ENCODE measurements around the gene ZC3HAV1. TPM values are rescaled to one million over a fixed set of nuclear protein-coding genes. Genes with fewer than 3 reads are reported as not detected.

The ZC3HAV1 gene
- total and polyA plus RNA-seq, 2 of the 13 experiments (the other 11 are each of a cell fraction or from before 2014, with no cell fraction given) = 12.7 to 23.7 TPM

DNA sequence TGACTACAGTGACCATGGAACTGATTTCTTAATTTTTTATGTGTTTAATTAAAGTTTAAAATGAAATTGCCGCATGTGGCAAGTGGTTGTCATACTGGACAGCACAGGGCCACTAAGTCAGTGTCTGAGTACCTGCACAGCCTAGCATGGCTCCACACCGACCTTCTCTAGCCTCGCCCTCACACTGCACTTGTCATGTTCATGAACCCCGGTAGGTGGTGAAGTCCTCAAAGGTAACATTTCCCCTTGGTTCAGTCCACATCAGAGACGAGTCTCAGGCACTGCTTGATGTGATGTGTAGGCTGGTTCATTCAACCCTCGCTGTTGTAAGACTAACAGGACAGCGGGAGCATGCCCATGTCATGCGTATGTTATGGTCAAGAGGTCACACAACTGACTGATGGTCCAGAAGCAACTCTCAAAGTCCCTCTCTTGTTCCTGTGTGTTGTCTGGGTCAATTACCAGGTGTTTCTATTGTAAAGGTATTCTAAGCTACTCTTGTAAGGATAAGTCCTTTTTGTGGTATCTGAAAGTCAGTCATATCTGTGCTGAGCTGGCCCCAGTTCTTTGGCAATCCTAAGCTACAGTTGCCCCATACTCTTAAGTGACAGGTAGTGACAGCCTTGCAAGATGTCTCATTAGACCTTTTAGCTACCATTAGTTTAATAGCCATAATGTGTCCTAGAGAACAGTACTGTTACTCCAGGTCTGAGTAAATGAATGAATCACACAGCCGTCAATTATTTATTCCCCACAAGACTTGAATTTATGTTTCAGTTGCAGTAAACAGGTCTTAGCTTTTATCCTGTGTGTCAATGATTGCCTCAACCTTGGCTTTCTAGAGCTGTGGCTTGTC, 40.7 kb downstream of the ZC3HAV1 start:
- WGBS (ENCODE audit: low lambda C conversion rate) = 96% methylated on average over 7 of the region's 9 CpGs
- H3K4me3 ChIP-seq (replicated peaks in 1 of 3; ENCODE audit: insufficient read depth in 1 of 3, low read depth in 2 of 3, low read length in 3 of 3) = no peak overlapping the region
- no peak for FAIRE-seq
- H3K36me3 ChIP-seq (replicated peaks in 1 of 2; ENCODE audit: control insufficient read depth in 1 of 2, insufficient read depth in 2 of 2, low read length in 2 of 2) = peaks cover 22 to 69% of the 10 kb centered on the region in 2 experiments
- no peak overlapping the region for H3K4me2 ChIP-seq (ENCODE audit: low read depth, low read length)
- H3K9me3 ChIP-seq (ENCODE audit: low read length) = no peaks in the 10 kb centered on the region
- ChIA-PET POLR2A (no interaction called here), CTCF (ENCODE audit: low intra/inter-chr PET ratio, low total read pairs) (no interaction called here)
- BruUV-seq (replicated peaks) = no TSS peak
- H2AFZ ChIP-seq (ENCODE audit: low read length) = no peak overlapping the region
- in situ Hi-C loops (cut with HindIII; ENCODE audit: extremely low pct_ligation_motif_present, low pct_unique_long_range_greater_than_20kb) (no loop called here), intact Hi-C loops (cut with micrococcal nuclease; ENCODE audit: unreplicated experiment) (no loop called here)
- peak; percentile 39; the same call in 2 of the 3 replicates for ATAC-seq
- H3K27me3 ChIP-seq (ENCODE audit: control insufficient read depth in 1 of 2, insufficient read depth in 2 of 2, low read length in 2 of 2) = no peaks in the 10 kb centered on the region
- H3K27ac ChIP-seq (ENCODE audit: extremely low read length, insufficient read depth, low read length) = no peak overlapping the region
- no peaks in the 10 kb centered on the region for H3K79me2 ChIP-seq (ENCODE audit: insufficient read depth, low read length)
- no peak for DNase-seq (ENCODE audit: low spot score)
- no peaks in the 10 kb centered on the region for H4K20me1 ChIP-seq (ENCODE audit: insufficient read depth, low read length)
- H3K9ac ChIP-seq (ENCODE audit: insufficient read depth, low read depth, low read length) = no peak overlapping the region
- 0 out of 2 replicates have a peak, but pooled peaks have one; percentile 1 for TF ChIP-seq CEBPB (IDR thresholded peaks at IDR 0.05; ENCODE audit: borderline replicate concordance, low read depth, low read length)
- TF ChIP-seq, protein P1, sequence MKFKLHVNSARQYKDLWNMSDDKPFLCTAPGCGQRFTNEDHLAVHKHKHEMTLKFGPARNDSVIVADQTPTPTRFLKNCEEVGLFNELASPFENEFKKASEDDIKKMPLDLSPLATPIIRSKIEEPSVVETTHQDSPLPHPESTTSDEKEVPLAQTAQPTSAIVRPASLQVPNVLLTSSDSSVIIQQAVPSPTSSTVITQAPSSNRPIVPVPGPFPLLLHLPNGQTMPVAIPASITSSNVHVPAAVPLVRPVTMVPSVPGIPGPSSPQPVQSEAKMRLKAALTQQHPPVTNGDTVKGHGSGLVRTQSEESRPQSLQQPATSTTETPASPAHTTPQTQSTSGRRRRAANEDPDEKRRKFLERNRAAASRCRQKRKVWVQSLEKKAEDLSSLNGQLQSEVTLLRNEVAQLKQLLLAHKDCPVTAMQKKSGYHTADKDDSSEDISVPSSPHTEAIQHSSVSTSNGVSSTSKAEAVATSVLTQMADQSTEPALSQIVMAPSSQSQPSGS (CRISPR knock-in tag; IDR thresholded peaks at IDR 0.05) = no peak
- TF ChIP-seq HHEX (CRISPR knock-in tag; IDR thresholded peaks at IDR 0.05) = no peak
- no peak for TF ChIP-seq BATF2 (CRISPR knock-in tag; IDR thresholded peaks at IDR 0.05)
- H3K4me1 ChIP-seq (ENCODE audit: insufficient read depth, low read length) = no peaks in the 10 kb centered on the region

GRCh38 chr7:139066315-139066714, 43.2 kb downstream of the ZC3HAV1 start:
- 91% methylated on average over 9 of the region's 9 CpGs for WGBS (ENCODE audit: low lambda C conversion rate)
- BruUV-seq (replicated peaks) = no TSS peak
- Histone ChIP-seq H3K27ac (ENCODE audit: extremely low read length, insufficient read depth, low read length) (no peak overlapping the region), H3K9ac (ENCODE audit: insufficient read depth, low read depth, low read length) (no peak overlapping the region), H2AFZ (ENCODE audit: low read length) (no peak overlapping the region), H3K9me3 (ENCODE audit: low read length) (no peaks in the 10 kb centered on the region), H3K79me2 (ENCODE audit: insufficient read depth, low read length) (no peaks in the 10 kb centered on the region), H3K36me3 (replicated peaks in 1 of 2; ENCODE audit: control insufficient read depth in 1 of 2, insufficient read depth in 2 of 2, low read length in 2 of 2) (peaks cover 24 to 68% of the 10 kb centered on the region in 2 experiments), H3K4me1 (ENCODE audit: insufficient read depth, low read length) (no peaks in the 10 kb centered on the region), H3K4me3 (replicated peaks in 1 of 3; ENCODE audit: insufficient read depth in 1 of 3, low read depth in 2 of 3, low read length in 3 of 3) (no peak overlapping the region), H3K27me3 (ENCODE audit: control insufficient read depth in 1 of 2, insufficient read depth in 2 of 2, low read length in 2 of 2) (no peaks in the 10 kb centered on the region), H3K4me2 (ENCODE audit: low read depth, low read length) (no peak overlapping the region), H4K20me1 (ENCODE audit: insufficient read depth, low read length) (no peaks in the 10 kb centered on the region)
- POLR2A ChIA-PET = no interaction called here
- FAIRE-seq (no peak), DNase-seq (ENCODE audit: low spot score) (no peak), ATAC-seq (no peak)
- in situ Hi-C loops (cut with HindIII; ENCODE audit: extremely low pct_ligation_motif_present, low pct_unique_long_range_greater_than_20kb) (no loop called here), intact Hi-C loops (cut with micrococcal nuclease; ENCODE audit: unreplicated experiment) (no loop called here)
- no peak for TF ChIP-seq POLR2AphosphoS5 (IDR thresholded peaks at IDR 0.05; ENCODE audit: low read depth, low read length)
- TF ChIP-seq RFX3 (CRISPR knock-in tag; IDR thresholded peaks at IDR 0.05) = no peak
- TF ChIP-seq ZNF337 (CRISPR knock-in tag; IDR thresholded peaks at IDR 0.05; ENCODE audit: borderline replicate concordance, low read depth) = no peak
- no peak for TF ChIP-seq ZNF230 (CRISPR knock-in tag; IDR thresholded peaks at IDR 0.05)
- no peak for TF ChIP-seq ZNF777 (CRISPR knock-in tag; IDR thresholded peaks at IDR 0.05)
- no peak for TF ChIP-seq ZFP90 (CRISPR knock-in tag; IDR thresholded peaks at IDR 0.05; ENCODE audit: borderline replicate concordance)
- TF ChIP-seq KLF15 (CRISPR knock-in tag; IDR thresholded peaks at IDR 0.05; ENCODE audit: borderline replicate concordance) = no peak
- CTCF ChIA-PET (ENCODE audit: low intra/inter-chr PET ratio, low total read pairs) = no interaction called here
